HepG2 (cell line): ENCODE measurements around the gene NFYC. TPM values are rescaled to one million over a fixed set of nuclear protein-coding genes. Genes with fewer than 3 reads are reported as not detected.

ENCODE experiments used
- ATAC-seq: fragments of 200-7000 bp; cut with Tn5 transposase; 3 replicates; pipeline ENCODE4 v1.9.1; 2020; ENCODE audit warnings: mild to moderate bottlenecking, moderate library complexity
- BruUV-seq: library from RNA; stranded (reverse); fragments of 400-500 nt; replicated peaks from 2 replicates; lab custom pipeline; 2021; lab: Mats Ljungman, UMichigan
- CTCF ChIA-PET: fragments of 300-600 bp; formaldehyde crosslinking; extraction: SDS; loops from one replicate; lab custom pipeline; 2021; ENCODE audit warnings: low total read pairs, inconsistent platforms, low intra/inter-chr PET ratio; lab: Yijun Ruan, JAX
- POLR2A ChIA-PET: fragments of 350-600 bp; sonication (Branson Sonifier 250); formaldehyde crosslinking; loops from one replicate; lab custom pipeline; 2020; ENCODE audit warnings: antibody characterized with exemption, inconsistent platforms; lab: Yijun Ruan, JAX
- DNase-seq: peaks from one replicate; pipeline ENCODE4 v3.0.0-alpha.2; 2015; ENCODE audit warnings: low spot score
- FAIRE-seq: peaks from 3 replicates; lab custom pipeline; 2011; peaks lifted over from hg19 to GRCh38; lab: Jason Lieb, UNC
- H2AFZ ChIP-seq: one replicate; pipeline ENCODE4 v1.6.1; 2011; ENCODE audit warnings: low read length, inconsistent platforms
- H3K27ac ChIP-seq: fragments of 300-600 bp; 3 replicates; pipeline ENCODE4 v1.8.0; 2011; ENCODE audit warnings: mixed run types, mild to moderate bottlenecking, mixed read lengths, low read length, inconsistent platforms; ENCODE audit not compliant: insufficient read depth; ENCODE audit errors: extremely low read length
- H3K27me3 ChIP-seq, 2 experiments: fragments of 200-600 bp in 1 of 2; 2 replicates in 1 of 2; 3 replicates in 1 of 2; pipeline versions ENCODE4 v1.6.0 to v1.8.0; 2011; ENCODE audit warnings: low read length in 2 of 2, mild to moderate bottlenecking in 2 of 2, moderate library complexity in 2 of 2, inconsistent platforms in 1 of 2; ENCODE audit not compliant: insufficient read depth in 2 of 2, control insufficient read depth in 1 of 2
- H3K36me3 ChIP-seq, 2 experiments: fragments of 200-600 bp in 1 of 2; replicated peaks in 1 of 2; 2 replicates in 1 of 2; 3 replicates in 1 of 2; pipeline versions ENCODE4 v1.5.1 to v1.8.0; 2011; ENCODE audit warnings: low read length in 2 of 2, inconsistent platforms in 1 of 2; ENCODE audit not compliant: insufficient read depth in 2 of 2, control insufficient read depth in 1 of 2
- H3K4me1 ChIP-seq: 2 replicates; pipeline ENCODE4 v1.5.1; 2012; ENCODE audit warnings: low read length, inconsistent platforms; ENCODE audit not compliant: insufficient read depth
- H3K4me2 ChIP-seq: 2 replicates; pipeline ENCODE4 v1.6.0; 2011; ENCODE audit warnings: low read depth, low read length, inconsistent platforms
- H3K4me3 ChIP-seq, 3 experiments: fragments of 200-600 bp in 1 of 3; sonication (generic), shearing (Covaris generic) in 1 of 3; replicated peaks in 1 of 3; 2 replicates each; pipeline ENCODE4 v1.5.1; 2011 to 2016; ENCODE audit warnings: low read length in 3 of 3, inconsistent platforms in 2 of 3, low read depth in 2 of 3, mild to moderate bottlenecking in 2 of 3, control low read depth in 1 of 3, mixed read lengths in 1 of 3; ENCODE audit not compliant: insufficient read depth in 1 of 3
- H3K79me2 ChIP-seq: one replicate; pipeline ENCODE4 v1.6.1; 2011; ENCODE audit warnings: low read length, inconsistent platforms; ENCODE audit not compliant: insufficient read depth
- H3K9ac ChIP-seq: 2 replicates; pipeline ENCODE4 v1.6.0; 2011; ENCODE audit warnings: mild to moderate bottlenecking, low read depth, low read length, inconsistent platforms; ENCODE audit not compliant: insufficient read depth
- H3K9me3 ChIP-seq: 2 replicates; pipeline ENCODE4 v1.5.1; 2012; ENCODE audit warnings: mild to moderate bottlenecking, low read length
- H4K20me1 ChIP-seq: 2 replicates; pipeline ENCODE4 v1.6.0; 2011; ENCODE audit warnings: inconsistent platforms, mild to moderate bottlenecking, low read length, moderate library complexity; ENCODE audit not compliant: insufficient read depth
- ARNT ChIP-seq: fragments of 450-650 bp; IDR thresholded peaks from 2 replicates; pipeline ENCODE4 v1.6.1; 2017
- BCL6 ChIP-seq: IDR thresholded peaks from 2 replicates; pipeline ENCODE4 v1.6.1; 2016; ENCODE audit warnings: missing genetic modification reagents, missing compliant biosample characterization
- BRF2 ChIP-seq: sonication (generic); formaldehyde crosslinking; IDR thresholded peaks from 2 replicates; pipeline ENCODE4 v1.8.1; 2022; ENCODE audit warnings: mild to moderate bottlenecking, missing genetic modification reagents
- CREM ChIP-seq, 2 experiments: sonication (generic) in 1 of 2; formaldehyde crosslinking in 1 of 2; IDR thresholded peaks; 2 replicates each; pipeline versions ENCODE4 v1.4.0 to v1.6.1; 2016 to 2020; ENCODE audit warnings: antibody characterized with exemption in 1 of 2, mild to moderate bottlenecking in 1 of 2, missing genetic modification reagents in 1 of 2
- GATAD1 ChIP-seq: IDR thresholded peaks from 2 replicates; pipeline ENCODE4 v1.6.1; 2016; ENCODE audit warnings: missing genetic modification reagents, missing compliant biosample characterization
- MTERF4 ChIP-seq: sonication (generic); formaldehyde crosslinking; IDR thresholded peaks from 2 replicates; pipeline ENCODE4 v1.8.0; 2023; ENCODE audit warnings: mild to moderate bottlenecking, missing genetic modification reagents
- NCOA2 ChIP-seq: sonication (generic); formaldehyde crosslinking; IDR thresholded peaks from 2 replicates; pipeline ENCODE4 v1.8.0; 2022; ENCODE audit warnings: inconsistent platforms
- RBFOX2 ChIP-seq: fragments of 200-400 bp; formaldehyde crosslinking; IDR thresholded peaks from 2 replicates; pipeline ENCODE4 v1.6.1; 2017; ENCODE audit warnings: low read depth, mild to moderate bottlenecking, low read length
- RCOR2 ChIP-seq: IDR thresholded peaks from 2 replicates; pipeline ENCODE4 v1.6.1; 2016; ENCODE audit warnings: missing biosample characterization, missing genetic modification reagents
- SCMH1 ChIP-seq: sonication (generic); formaldehyde crosslinking; IDR thresholded peaks from 2 replicates; pipeline ENCODE4 v1.9.0; 2021; ENCODE audit warnings: missing genetic modification reagents, mild to moderate bottlenecking, borderline replicate concordance
- STAG1 ChIP-seq: sonication (generic); formaldehyde crosslinking; IDR thresholded peaks from 2 replicates; pipeline ENCODE4 v1.4.0; 2020; ENCODE audit warnings: missing genetic modification reagents
- ZBTB42 ChIP-seq: sonication (generic); formaldehyde crosslinking; IDR thresholded peaks from 2 replicates; pipeline ENCODE4 v1.5.0; 2020; ENCODE audit warnings: mild to moderate bottlenecking, missing genetic modification reagents
- ZNF232 ChIP-seq: sonication (generic); formaldehyde crosslinking; IDR thresholded peaks from 2 replicates; pipeline ENCODE4 v1.4.0; 2020; ENCODE audit warnings: missing genetic modification reagents, borderline replicate concordance
- ZNF333 ChIP-seq: sonication (generic); formaldehyde crosslinking; IDR thresholded peaks from 2 replicates; pipeline ENCODE4 v1.4.0; 2020; ENCODE audit warnings: mild to moderate bottlenecking, missing genetic modification reagents, borderline replicate concordance
- ZNF343 ChIP-seq: sonication (generic); formaldehyde crosslinking; IDR thresholded peaks from 2 replicates; pipeline ENCODE4 v1.4.0; 2020; ENCODE audit warnings: mild to moderate bottlenecking, missing genetic modification reagents
- ZNF484 ChIP-seq: sonication (generic); formaldehyde crosslinking; IDR thresholded peaks from 2 replicates; pipeline ENCODE4 v1.5.1; 2020; ENCODE audit warnings: mild to moderate bottlenecking, low read depth, missing genetic modification reagents, borderline replicate concordance
- WGBS: methylation state at CpG from one replicate; pipeline ENCODE4 v1.1.6; 2017; ENCODE audit warnings: low lambda C conversion rate; 5-methylcytosine and 5-hydroxymethylcytosine counted together
- in situ Hi-C: cut with HindIII; loops from 2 replicates; pipeline ENCODE4 v1.10.0; 2017; ENCODE audit warnings: low pct_unique_long_range_greater_than_20kb; ENCODE audit not compliant: extremely low pct_ligation_motif_present
- intact Hi-C: fragments of 100-400 bp; cut with micrococcal nuclease; formaldehyde crosslinking; loops from one replicate; pipeline ENCODE4 v1.10.0; 2022; ENCODE audit not compliant: unreplicated experiment
- polyA plus RNA-seq, 8 experiments: library from polyadenylated mRNA; depleted of rRNA in 3 of 8; stranded (reverse) in 7 of 8; unstranded in 1 of 8; fragments of >200 nt; fragmentation: Illumina TruSeq in 4 of 8; extraction: Trizol in 4 of 8; gene quantifications; 2 replicates each; pipeline versions ENCODE4 v1.2.1 to v1.2.3, GENCODE V29; 2011 to 2016; ENCODE audit warnings: low read depth in 4 of 8, missing spikeins in 1 of 8, mixed read lengths in 1 of 8; ENCODE audit not compliant: insufficient read depth in 1 of 8
- total RNA-seq, 5 experiments: library from RNA; depleted of rRNA; stranded (reverse); fragments of >200 nt; fragmentation: Illumina TruSeq; extraction: Trizol; gene quantifications; 2 replicates each; pipeline ENCODE4 v1.2.3, GENCODE V29; 2016; ENCODE audit warnings: low read depth in 1 of 5

NFYC gene
- total and polyA plus RNA-seq, 2 of the 13 experiments (the other 11 are each of a cell fraction or from before 2014, with no cell fraction given), result 33.9 to 73.7 TPM

GRCh38 chr1:40780678-40781607, 89.4 kb downstream of the NFYC start:
- Histone ChIP-seq H3K27ac (no peak overlapping the region), H3K36me3 (0 out of 5 replicates have a peak, but pooled peaks cover 2 to 3% of the 10 kb centered on the region in 2 experiments), H3K79me2 (no peaks in the 10 kb centered on the region), H3K4me1 (peaks cover 33% of the 10 kb centered on the region), H3K9ac (no peak overlapping the region), H3K9me3 (no peaks in the 10 kb centered on the region), H4K20me1 (no peaks in the 10 kb centered on the region), H3K27me3 (peaks cover 0 to 3% of the 10 kb centered on the region in 2 experiments; a peak in 1 of 5 replicates), H2AFZ (no peak overlapping the region), H3K4me3 (no peak overlapping the region), H3K4me2 (no peak overlapping the region)
- in situ Hi-C loops (no loop called here), intact Hi-C loops (loop anchor here (10.0 kb wide), 1 partner anchor 166 kb away; no protein-coding TSS in a partner anchor)
- DNase-seq (no peak), ATAC-seq (no peak), FAIRE-seq (no peak)
- BruUV-seq, result no TSS peak
- ChIA-PET POLR2A (no interaction called here), CTCF (no interaction called here)
- 66% methylated on average over 5 of the region's 11 CpGs for WGBS
- TF ChIP-seq ZNF333 (CRISPR knock-in tag), result no peak
- TF ChIP-seq STAG1 (CRISPR knock-in tag), result no peak
- TF ChIP-seq SCMH1 (CRISPR knock-in tag), result no peak
- TF ChIP-seq ARNT, result no peak
- TF ChIP-seq CREM (IDR thresholded peaks at IDR 0.05), result no peak
- TF ChIP-seq CREM (CRISPR knock-in tag; IDR thresholded peaks at IDR 0.05), result no peak
- no peak for TF ChIP-seq BCL6 (CRISPR knock-in tag)
- TF ChIP-seq ZNF343 (CRISPR knock-in tag), result no peak
- no peak for TF ChIP-seq GATAD1
- TF ChIP-seq RCOR2 (CRISPR knock-in tag), result no peak
- TF ChIP-seq BRF2 (CRISPR knock-in tag), result no peak
- TF ChIP-seq MTERF4 (CRISPR knock-in tag), result no peak
- no peak for TF ChIP-seq RBFOX2
- no peak for TF ChIP-seq ZBTB42 (CRISPR knock-in tag)
- TF ChIP-seq ZNF484 (CRISPR knock-in tag), result no peak
- TF ChIP-seq NCOA2 (CRISPR knock-in tag), result no peak
- TF ChIP-seq ZNF232 (CRISPR knock-in tag), result no peak
